ENCODE data around the gene FAM210A.

The FAM210A gene

DNA sequence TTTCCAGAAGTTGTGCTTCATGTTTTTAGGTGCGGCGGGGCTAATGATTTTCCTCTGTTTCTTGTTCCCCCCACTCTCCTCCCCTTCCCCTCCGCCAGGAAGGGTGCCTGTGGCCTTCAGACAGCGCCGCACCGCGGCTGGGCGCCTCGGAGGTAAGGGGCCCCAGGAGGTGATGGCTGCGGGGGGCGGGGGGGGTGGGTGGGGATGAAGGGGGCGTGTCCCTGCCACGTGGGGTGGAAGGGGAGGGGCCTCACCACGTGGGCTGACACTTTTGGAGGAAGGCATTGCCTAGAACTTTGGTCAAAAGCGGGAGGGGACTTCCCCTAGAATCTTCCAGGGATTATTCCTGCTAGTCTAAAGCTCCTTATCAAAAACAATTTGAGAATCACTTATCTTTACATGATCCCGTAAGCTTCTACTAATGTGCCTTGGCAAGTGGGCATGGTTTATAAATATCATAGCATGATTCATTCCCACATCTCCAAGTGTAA is 83.1 kb downstream of the FAM210A start:
- 93% methylated on average over 2 of the region's 16 CpGs; no CpG with 5 or more reads in 1 of the 2 experiments for WGBS, 2 experiments (ENCODE audit: insufficient coverage in 2 of 2)
- H3K27ac ChIP-seq (ENCODE audit: low read depth, low read length, severe bottlenecking): no peak overlapping the region
- no peak overlapping the region for H3K4me3 ChIP-seq (ENCODE audit: extremely low read depth, insufficient read depth, low read length, poor library complexity, severe bottlenecking)
- no peaks in the 10 kb centered on the region for H3K9me3 ChIP-seq (ENCODE audit: control insufficient read depth, low read length)
- no peaks in the 10 kb centered on the region for H3K4me1 ChIP-seq (ENCODE audit: control insufficient read depth, insufficient read depth, low read length, poor library complexity, severe bottlenecking)
- H3K36me3 ChIP-seq (ENCODE audit: control insufficient read depth, insufficient read depth, low read length): no peaks in the 10 kb centered on the region

DNA sequence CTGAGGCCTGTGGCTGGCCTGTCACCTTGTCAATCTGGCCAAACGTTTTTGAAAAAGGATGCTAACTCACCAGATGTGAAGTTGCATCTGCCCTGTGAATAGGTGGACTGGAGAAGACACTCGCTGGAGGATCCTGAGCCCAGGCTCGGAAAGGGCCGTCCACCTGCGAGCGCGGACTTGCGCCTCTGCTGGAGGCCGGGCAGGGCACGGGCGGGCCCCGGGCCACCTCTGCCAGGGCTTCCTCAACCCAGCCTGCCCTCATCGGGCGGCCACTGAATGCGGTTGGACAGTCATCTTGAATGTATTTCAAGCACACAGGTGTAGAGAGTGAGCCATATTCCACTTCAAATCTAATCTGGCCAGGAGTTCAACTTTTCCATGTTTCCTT is 83.9 kb downstream of the FAM210A start:
- WGBS, 2 experiments (ENCODE audit: insufficient coverage in 2 of 2): 80 to 92% methylated on average over 3 to 12 of the region's 15 CpGs
- no peaks in the 10 kb centered on the region for H3K4me1 ChIP-seq (ENCODE audit: control insufficient read depth, insufficient read depth, low read length, poor library complexity, severe bottlenecking)
- no peak overlapping the region for H3K27ac ChIP-seq (ENCODE audit: low read depth, low read length, severe bottlenecking)

GRCh38 chr18:13641551-13642439 is 84.6 kb downstream of the FAM210A start:
- WGBS, 2 experiments (ENCODE audit: insufficient coverage in 2 of 2): 71 to 77% methylated on average over 70 to 83 of the region's 84 CpGs
- no peaks in the 10 kb centered on the region for H3K36me3 ChIP-seq (ENCODE audit: control insufficient read depth, insufficient read depth, low read length)

More for the DNA sequence above, 83.9 kb downstream of the FAM210A start:
- Histone ChIP-seq H3K4me3 (ENCODE audit: extremely low read depth, insufficient read depth, low read length, poor library complexity, severe bottlenecking) (no peak overlapping the region), H3K36me3 (ENCODE audit: control insufficient read depth, insufficient read depth, low read length) (no peaks in the 10 kb centered on the region), H3K9me3 (ENCODE audit: control insufficient read depth, low read length) (no peaks in the 10 kb centered on the region)

DNA sequence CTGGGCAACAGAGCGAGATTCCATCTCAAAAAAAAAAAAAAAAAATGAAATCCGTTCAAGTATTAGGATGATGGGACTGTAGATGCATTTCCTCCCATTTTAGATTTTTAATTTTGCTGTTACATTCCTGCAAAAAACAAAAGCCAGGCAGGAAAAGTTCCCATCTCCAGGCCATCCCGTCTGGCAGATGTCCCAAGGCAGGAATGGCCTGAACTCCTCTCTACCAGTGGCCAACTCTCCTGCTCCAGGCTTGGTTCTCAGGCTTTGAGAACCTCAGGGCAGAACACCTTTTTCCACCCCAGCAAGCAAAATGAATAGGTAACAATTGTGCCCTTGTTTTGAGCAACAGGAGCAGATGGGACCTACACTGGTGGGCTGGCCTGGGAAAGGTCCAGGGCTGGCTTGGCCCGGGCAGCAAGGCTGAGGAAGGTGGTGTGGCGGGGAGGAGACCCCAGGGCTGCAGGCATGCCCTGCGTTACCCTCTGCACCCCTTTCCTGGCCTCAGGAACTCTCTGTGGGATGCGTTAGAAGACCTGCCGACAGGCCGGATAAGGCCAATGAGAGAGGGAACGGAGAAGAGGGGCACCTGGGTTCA is 86.0 kb downstream of the FAM210A start:
- Histone ChIP-seq H3K4me1 (ENCODE audit: control insufficient read depth, insufficient read depth, low read length, poor library complexity, severe bottlenecking) (no peaks in the 10 kb centered on the region), H3K4me3 (ENCODE audit: extremely low read depth, insufficient read depth, low read length, poor library complexity, severe bottlenecking) (no peak overlapping the region), H3K36me3 (ENCODE audit: control insufficient read depth, insufficient read depth, low read length) (no peaks in the 10 kb centered on the region), H3K9me3 (ENCODE audit: control insufficient read depth, low read length) (no peaks in the 10 kb centered on the region), H3K27ac (ENCODE audit: low read depth, low read length, severe bottlenecking) (no peak overlapping the region)
- WGBS, 2 experiments (ENCODE audit: insufficient coverage in 2 of 2): 95 to 100% methylated on average over 1 to 3 of the region's 10 CpGs

More at GRCh38 chr18:13641551-13642439, 84.6 kb downstream of the FAM210A start:
- no peak overlapping the region for H3K27ac ChIP-seq (ENCODE audit: low read depth, low read length, severe bottlenecking)
- H3K9me3 ChIP-seq (ENCODE audit: control insufficient read depth, low read length): no peaks in the 10 kb centered on the region
- no peak overlapping the region for H3K4me3 ChIP-seq (ENCODE audit: extremely low read depth, insufficient read depth, low read length, poor library complexity, severe bottlenecking)
- no peaks in the 10 kb centered on the region for H3K4me1 ChIP-seq (ENCODE audit: control insufficient read depth, insufficient read depth, low read length, poor library complexity, severe bottlenecking)

GRCh38 chr18:13638719-13639595 is 87.4 kb downstream of the FAM210A start:
- no peak overlapping the region for H3K4me3 ChIP-seq (ENCODE audit: extremely low read depth, insufficient read depth, low read length, poor library complexity, severe bottlenecking)
- H3K27ac ChIP-seq (ENCODE audit: low read depth, low read length, severe bottlenecking): no peak overlapping the region
- no peaks in the 10 kb centered on the region for H3K36me3 ChIP-seq (ENCODE audit: control insufficient read depth, insufficient read depth, low read length)
- WGBS, 2 experiments (ENCODE audit: insufficient coverage in 2 of 2): 89 to 95% methylated on average over 5 to 8 of the region's 10 CpGs
- H3K9me3 ChIP-seq (ENCODE audit: control insufficient read depth, low read length): no peaks in the 10 kb centered on the region
- H3K4me1 ChIP-seq (ENCODE audit: control insufficient read depth, insufficient read depth, low read length, poor library complexity, severe bottlenecking): no peaks in the 10 kb centered on the region

DNA sequence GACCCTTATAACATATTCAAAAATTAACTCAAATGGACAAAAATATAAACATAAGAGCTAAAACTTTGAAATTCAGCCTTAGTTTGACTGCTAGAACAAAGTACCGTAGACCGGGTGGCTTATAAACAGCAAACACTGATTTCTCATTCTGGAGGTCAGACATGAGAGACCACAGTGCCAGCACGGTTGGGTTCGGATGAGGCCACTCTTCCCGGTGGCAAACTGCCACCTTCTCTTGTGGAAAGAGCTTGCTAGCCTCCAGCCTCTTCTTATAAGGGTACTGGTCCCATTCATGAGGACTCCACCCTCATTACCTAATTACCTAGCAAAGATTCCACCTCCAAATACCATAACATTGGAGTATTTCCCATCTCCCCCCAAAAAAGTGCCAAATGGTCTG is 91.3 kb downstream of the FAM210A start:
- no peak overlapping the region for H3K4me3 ChIP-seq (ENCODE audit: extremely low read depth, insufficient read depth, low read length, poor library complexity, severe bottlenecking)
- H3K27ac ChIP-seq (ENCODE audit: low read depth, low read length, severe bottlenecking): no peak overlapping the region
- peaks cover 8% of the 10 kb centered on the region for H3K9me3 ChIP-seq (ENCODE audit: control insufficient read depth, low read length)
- WGBS, 2 experiments (ENCODE audit: insufficient coverage in 2 of 2): 88 to 92% methylated on average over 5 of the region's 5 CpGs
- H3K36me3 ChIP-seq (ENCODE audit: control insufficient read depth, insufficient read depth, low read length): no peaks in the 10 kb centered on the region
- no peaks in the 10 kb centered on the region for H3K4me1 ChIP-seq (ENCODE audit: control insufficient read depth, insufficient read depth, low read length, poor library complexity, severe bottlenecking)

DNA sequence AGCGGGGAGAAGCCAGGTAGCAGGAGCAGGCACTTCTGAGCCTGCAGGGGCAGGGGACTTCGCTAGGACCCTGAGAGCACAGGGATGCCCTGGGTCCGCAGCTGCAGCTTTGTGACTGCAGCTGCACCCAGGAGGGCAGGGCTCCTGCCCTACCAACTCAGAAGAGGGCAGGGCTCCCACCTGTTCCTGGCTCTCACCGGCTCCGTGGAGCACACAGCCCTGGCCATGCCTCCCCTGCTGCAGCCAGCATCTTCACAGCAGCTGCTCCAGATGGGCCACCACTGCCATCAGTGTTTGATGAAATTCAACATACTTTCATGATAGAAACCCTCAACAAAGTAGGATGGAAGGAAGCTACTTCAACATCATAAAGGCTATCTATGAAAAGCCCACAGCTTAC is 92.7 kb downstream of the FAM210A start:
- Histone ChIP-seq H3K4me3 (ENCODE audit: extremely low read depth, insufficient read depth, low read length, poor library complexity, severe bottlenecking) (no peak overlapping the region), H3K4me1 (ENCODE audit: control insufficient read depth, insufficient read depth, low read length, poor library complexity, severe bottlenecking) (no peaks in the 10 kb centered on the region), H3K27ac (ENCODE audit: low read depth, low read length, severe bottlenecking) (no peak overlapping the region), H3K36me3 (ENCODE audit: control insufficient read depth, insufficient read depth, low read length) (no peaks in the 10 kb centered on the region), H3K9me3 (ENCODE audit: control insufficient read depth, low read length) (peaks cover 8% of the 10 kb centered on the region)
- WGBS, 2 experiments (ENCODE audit: insufficient coverage in 2 of 2): 89 to 94% methylated on average over 5 of the region's 5 CpGs

- no peak overlapping the region for H3K27ac ChIP-seq (ENCODE audit: low read depth, low read length, severe bottlenecking)
- H3K4me1 ChIP-seq (ENCODE audit: control insufficient read depth, insufficient read depth, low read length, poor library complexity, severe bottlenecking): no peaks in the 10 kb centered on the region
- H3K9me3 ChIP-seq (ENCODE audit: control insufficient read depth, low read length): peaks cover 8% of the 10 kb centered on the region
- no peak overlapping the region for H3K4me3 ChIP-seq (ENCODE audit: extremely low read depth, insufficient read depth, low read length, poor library complexity, severe bottlenecking)
- H3K36me3 ChIP-seq (ENCODE audit: control insufficient read depth, insufficient read depth, low read length): no peaks in the 10 kb centered on the region
- WGBS, 2 experiments (ENCODE audit: insufficient coverage in 2 of 2): 88% methylated on average over 5 to 6 of the region's 7 CpGs
Measured at GRCh38 chr18:13630716-13631268, 95.6 kb downstream of the FAM210A start.

GRCh38 chr18:13629841-13630715 is 96.3 kb downstream of the FAM210A start:
- WGBS, 2 experiments (ENCODE audit: insufficient coverage in 2 of 2): 51 to 52% methylated on average over 4 to 7 of the region's 8 CpGs
- H3K4me3 ChIP-seq (ENCODE audit: extremely low read depth, insufficient read depth, low read length, poor library complexity, severe bottlenecking): no peak overlapping the region
- no peaks in the 10 kb centered on the region for H3K36me3 ChIP-seq (ENCODE audit: control insufficient read depth, insufficient read depth, low read length)
- H3K27ac ChIP-seq (ENCODE audit: low read depth, low read length, severe bottlenecking): no peak overlapping the region
- H3K9me3 ChIP-seq (ENCODE audit: control insufficient read depth, low read length): peaks cover 8% of the 10 kb centered on the region
- H3K4me1 ChIP-seq (ENCODE audit: control insufficient read depth, insufficient read depth, low read length, poor library complexity, severe bottlenecking): no peaks in the 10 kb centered on the region

Measured in mesodermal cell (in vitro differentiated cells).